Breast epithelium (tissue), 3 donors: Measurements from ENCODE around the gene ANKRD39.

ENCODE experiments used
- CTCF ChIP-seq, 3 donors: fragments of 450-650 bp; IDR thresholded peaks; one replicate each; pipeline ENCODE4 v1.5.1; 2016 to 2017; ENCODE audit warnings: antibody characterized with exemption in 3 of 3, mild to moderate bottlenecking in 3 of 3, moderate library complexity in 3 of 3
- POLR2A ChIP-seq: fragments of 450-650 bp; IDR thresholded peaks from one replicate; pipeline ENCODE4 v1.6.1; 2016; ENCODE audit warnings: antibody characterized with exemption, mild to moderate bottlenecking, moderate library complexity
- POLR2AphosphoS5 ChIP-seq, 3 donors: sonication (generic); formaldehyde crosslinking; IDR thresholded peaks; one replicate each; pipeline ENCODE4 v1.6.1; 2017; ENCODE audit warnings: antibody characterized with exemption in 3 of 3

DNA sequence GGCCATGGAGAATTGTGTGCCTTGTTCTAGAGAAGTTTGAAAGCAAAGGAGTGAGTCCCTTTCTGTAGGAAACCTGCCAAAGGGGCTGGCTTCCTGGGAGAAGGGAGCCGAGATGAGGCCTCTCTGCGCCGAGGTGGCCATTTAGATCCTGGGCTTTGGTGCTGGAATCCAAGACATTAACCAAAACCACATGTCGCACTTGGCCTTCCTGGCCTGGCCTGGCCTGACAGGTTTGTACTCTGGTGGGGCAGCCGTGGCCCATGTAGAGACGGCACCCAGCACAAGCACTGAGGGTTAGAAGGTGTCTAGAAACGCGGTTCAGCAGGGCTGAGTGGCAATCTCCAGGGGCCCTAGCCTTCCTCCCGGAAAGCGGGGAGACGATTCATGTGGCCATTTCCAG is 34.6 kb downstream of the ANKRD39 start:
- no peak for TF ChIP-seq CTCF (IDR thresholded peaks at IDR 0.05)
- peak in 1 of 3 donors; percentile 26 for TF ChIP-seq POLR2AphosphoS5 (IDR thresholded peaks at IDR 0.05)
- TF ChIP-seq POLR2A, result no peak
